CD14-positive monocyte (primary cell): Measurements from ENCODE around the gene SS18L1. TPM values are rescaled to one million over a fixed set of nuclear protein-coding genes. Genes with fewer than 3 reads are reported as not detected.
A peak's percentile ranks its signal among the peaks of the same experiment; 100 is the strongest.

Experiments
- DNase-seq, 3 donors: peaks; one replicate each; pipeline ENCODE4 v3.0.0-alpha.2; 2011 to 2022
- H2AFZ ChIP-seq: 2 replicates; pipeline ENCODE4 v1.6.0; 2012; ENCODE audit warnings: mild to moderate bottlenecking, low read depth, low read length, inconsistent platforms; ENCODE audit not compliant: insufficient read depth, poor library complexity, severe bottlenecking
- H3K27ac ChIP-seq, 2 donors: 1 replicate in 1 of 2; 2 replicates in 1 of 2; pipeline ENCODE4 v1.5.1; 2012 to 2013; ENCODE audit warnings: low read length in 2 of 2, control low read depth in 1 of 2, inconsistent platforms in 1 of 2, low read depth in 1 of 2, mild to moderate bottlenecking in 1 of 2
- H3K27me3 ChIP-seq, 2 donors: one replicate each; pipeline versions ENCODE4 v1.6.0 to v1.6.1; 2011 to 2013; ENCODE audit warnings: low read length in 2 of 2; ENCODE audit not compliant: control insufficient read depth in 2 of 2, insufficient read depth in 2 of 2
- H3K36me3 ChIP-seq, 2 donors: replicated peaks in 1 of 2; 1 replicate in 1 of 2; 2 replicates in 1 of 2; pipeline versions ENCODE4 v1.5.1 to v1.6.1; 2012 to 2013; ENCODE audit warnings: low read length in 2 of 2, control low read depth in 1 of 2, inconsistent platforms in 1 of 2, mild to moderate bottlenecking in 1 of 2; ENCODE audit not compliant: insufficient read depth in 2 of 2, control insufficient read depth in 1 of 2
- H3K4me1 ChIP-seq, 2 donors: 1 replicate in 1 of 2; 2 replicates in 1 of 2; pipeline versions ENCODE4 v1.5.1 to v1.6.1; 2012 to 2013; ENCODE audit warnings: low read length in 2 of 2, control low read depth in 1 of 2, inconsistent platforms in 1 of 2, mild to moderate bottlenecking in 1 of 2, moderate library complexity in 1 of 2; ENCODE audit not compliant: insufficient read depth in 2 of 2, control insufficient read depth in 1 of 2
- H3K4me2 ChIP-seq: replicated peaks from 2 replicates; pipeline ENCODE3; 2012; ENCODE audit warnings: low read length, moderate library complexity, mild to moderate bottlenecking; ENCODE audit not compliant: poor library complexity, severe bottlenecking; ENCODE audit errors: extremely low read depth
- H3K4me3 ChIP-seq, 3 experiments: fragments of 200-600 bp in 1 of 3; sonication (generic) in 1 of 3; replicated peaks in 1 of 3; 1 replicate in 2 of 3; 2 replicates in 1 of 3; pipeline ENCODE4 v1.5.1; 2011 to 2013; ENCODE audit warnings: low read length in 3 of 3, mild to moderate bottlenecking in 3 of 3, control low read depth in 2 of 3, low read depth in 2 of 3, inconsistent platforms in 1 of 3, moderate library complexity in 1 of 3
- H3K79me2 ChIP-seq: 2 replicates; pipeline ENCODE4 v1.6.0; 2012; ENCODE audit warnings: mild to moderate bottlenecking, control low read depth, inconsistent platforms, low read length, moderate library complexity; ENCODE audit not compliant: insufficient read depth
- H3K9ac ChIP-seq: 2 replicates; pipeline ENCODE4 v1.6.0; 2017; ENCODE audit warnings: low read length, mild to moderate bottlenecking; ENCODE audit not compliant: insufficient read depth, poor library complexity, severe bottlenecking
- H3K9me3 ChIP-seq, 2 donors: replicated peaks in 1 of 2; 1 replicate in 1 of 2; 2 replicates in 1 of 2; pipeline versions ENCODE4 v1.5.1 to v1.6.1; 2012 to 2013; ENCODE audit warnings: low read length in 2 of 2, control low read depth in 1 of 2; ENCODE audit not compliant: control insufficient read depth in 1 of 2, insufficient read depth in 1 of 2
- H4K20me1 ChIP-seq: 2 replicates; pipeline ENCODE4 v1.6.0; 2012; ENCODE audit warnings: mild to moderate bottlenecking, low read length, control low read depth, moderate library complexity; ENCODE audit not compliant: insufficient read depth
- H3K27ac Mint-ChIP-seq, 7 donors: one replicate each; pipeline ENCODE4 v1.8.0; 2020; ENCODE audit warnings: mild to moderate bottlenecking in 7 of 7, mixed read lengths in 7 of 7, moderate library complexity in 6 of 7, inconsistent platforms in 2 of 7
- H3K27me3 Mint-ChIP-seq, 3 donors: one replicate each; pipeline ENCODE4 v1.8.0; 2021 to 2022; ENCODE audit warnings: low read depth in 3 of 3, mild to moderate bottlenecking in 3 of 3, mixed read lengths in 3 of 3, moderate library complexity in 3 of 3, inconsistent platforms in 1 of 3
- H3K36me3 Mint-ChIP-seq, 2 donors: one replicate each; pipeline ENCODE4 v1.8.0; 2020; ENCODE audit warnings: mixed read lengths in 2 of 2, inconsistent platforms in 1 of 2, mild to moderate bottlenecking in 1 of 2
- H3K4me1 Mint-ChIP-seq: one replicate; pipeline ENCODE4 v1.8.0; 2020; ENCODE audit warnings: mild to moderate bottlenecking, mixed read lengths
- H3K4me3 Mint-ChIP-seq, 2 donors: one replicate each; pipeline ENCODE4 v1.8.0; 2020; ENCODE audit warnings: mild to moderate bottlenecking in 2 of 2, mixed read lengths in 2 of 2, moderate library complexity in 1 of 2
- H3K9me3 Mint-ChIP-seq, 7 donors: one replicate each; pipeline ENCODE4 v1.8.0; 2020 to 2022; ENCODE audit warnings: mixed read lengths in 7 of 7, mild to moderate bottlenecking in 6 of 7, moderate library complexity in 6 of 7, inconsistent platforms in 2 of 7
- CTCF ChIP-seq: fragments of 200-600 bp; IDR thresholded peaks from one replicate; pipeline ENCODE4 v1.8.0; 2022; ENCODE audit warnings: antibody characterized with exemption, mild to moderate bottlenecking
- WGBS: methylation state at CpG from one replicate; pipeline ENCODE4 v1.1.5; 2013; ENCODE audit warnings: missing lambda C conversion rate; ENCODE audit not compliant: insufficient coverage; 5-methylcytosine and 5-hydroxymethylcytosine counted together
- intact Hi-C, 2 donors: fragments of 100-400 bp; cut with micrococcal nuclease; formaldehyde crosslinking; loops; one replicate each; pipeline versions ENCODE4 v1.15.0 to v1.15.1; 2023
- polyA plus RNA-seq, 3 donors: library from polyadenylated mRNA; depleted of rRNA in 1 of 3; unstranded in 2 of 3; stranded (reverse) in 1 of 3; fragments of 300-500 nt in 2 of 3; fragments of >200 nt in 1 of 3; fragmentation: Illumina TruSeq in 2 of 3; gene quantifications; 1 replicate in 2 of 3; 2 replicates in 1 of 3; pipeline ENCODE4 v1.2.3, GENCODE V29; 2012 to 2021

The SS18L1 gene
- polyA plus RNA-seq, 3 donors = 0.75 to 16.5 (median 1.1) TPM

GRCh38 chr20:62148908-62149314 is 5.3 kb downstream of the SS18L1 start:
- Mint-ChIP-seq H3K4me3 (no peak overlapping the region), H3K4me1 (peaks cover 20% of the 10 kb centered on the region), H3K27ac (no peak overlapping the region), H3K27me3 (no peaks in the 10 kb centered on the region), H3K9me3 (peaks cover 15 to 22% (median 21%) of the 10 kb centered on the region in 7 donors), H3K36me3 (peaks cover 18 to 38% of the 10 kb centered on the region in 2 donors)
- Histone ChIP-seq H3K4me2 (no peak overlapping the region), H3K79me2 (peaks cover 99% of the 10 kb centered on the region), H3K4me1 (peaks cover 9 to 15% of the 10 kb centered on the region in 2 donors), H3K27ac (no peak overlapping the region), H4K20me1 (peaks cover 96% of the 10 kb centered on the region), H2AFZ (no peak overlapping the region), H3K36me3 (peaks cover 0 to 18% of the 10 kb centered on the region in 2 donors), H3K9me3 (peaks cover 8 to 27% of the 10 kb centered on the region in 2 donors), H3K4me3 (no peak overlapping the region), H3K27me3 (no peaks in the 10 kb centered on the region), H3K9ac (no peak overlapping the region)
- 98% methylated on average over 14 of the region's 20 CpGs for WGBS
- intact Hi-C loops = loop anchor here in 1 of 2 donors (10.0 kb wide), 2 partner anchors 656 to 1836 kb away; partner anchors contain the start of genes OGFR and PRPF6
- no peak for DNase-seq
- TF ChIP-seq CTCF = no peak

GRCh38 chr20:62149532-62150309 is 6.2 kb downstream of the SS18L1 start:
- H3K4me2 ChIP-seq = no peak overlapping the region
- H3K4me1 Mint-ChIP-seq = peaks cover 16% of the 10 kb centered on the region
- no peaks in the 10 kb centered on the region for H3K27me3 Mint-ChIP-seq
- H3K36me3 Mint-ChIP-seq = peaks cover 26 to 46% of the 10 kb centered on the region in 2 donors
- 98% methylated on average over 21 of the region's 24 CpGs for WGBS
- H3K9me3 ChIP-seq = peaks cover 8 to 27% of the 10 kb centered on the region in 2 donors
- peaks cover 98% of the 10 kb centered on the region for H3K79me2 ChIP-seq
- peaks cover 6 to 10% of the 10 kb centered on the region in 2 donors for H3K4me1 ChIP-seq
- intact Hi-C loops = loop anchor here in 1 of 2 donors (10.0 kb wide), 2 partner anchors 655 to 1835 kb away; partner anchors contain the start of genes OGFR and PRPF6
- peaks cover 4 to 26% of the 10 kb centered on the region in 2 donors for H3K36me3 ChIP-seq
- no peak for TF ChIP-seq CTCF
- peaks cover 98% of the 10 kb centered on the region for H4K20me1 ChIP-seq
- peak overlapping the region in 3 of 7 donors; percentile 44 to 83 (median 58) for H3K27ac Mint-ChIP-seq
- DNase-seq = no peak
- no peak overlapping the region for H2AFZ ChIP-seq
- H3K9me3 Mint-ChIP-seq = peaks cover 15 to 22% (median 21%) of the 10 kb centered on the region in 7 donors
- no peak overlapping the region for H3K27ac ChIP-seq
- H3K4me3 ChIP-seq = no peak overlapping the region
- no peaks in the 10 kb centered on the region for H3K27me3 ChIP-seq
- no peak overlapping the region for H3K4me3 Mint-ChIP-seq
- H3K9ac ChIP-seq = no peak overlapping the region
